B cell (primary cell): ENCODE data around the gene ING3. TPM values are rescaled to one million over a fixed set of nuclear protein-coding genes. Genes with fewer than 3 reads are reported as not detected.

Experiments
- ATAC-seq: fragments of 200-7000 bp; cut with Tn5 transposase; one replicate; pipeline ENCODE4 v1.10.0; 2021; ENCODE audit warnings: low read depth, mild to moderate bottlenecking, moderate number of reproducible peaks, moderate library complexity
- CTCF ChIA-PET: fragments of 350-600 bp; sonication (Branson Sonifier 250); formaldehyde crosslinking; loops from one replicate; lab custom pipeline; 2021; ENCODE audit warnings: antibody characterized with exemption, inconsistent platforms; lab: Charles Lee
- POLR2A ChIA-PET: fragments of 350-600 bp; sonication (Branson Sonifier 250); formaldehyde crosslinking; loops from one replicate; lab custom pipeline; 2021; ENCODE audit warnings: antibody characterized with exemption; lab: Charles Lee
- DNase-seq: peaks from one replicate; pipeline ENCODE4 v3.0.0; 2013
- H2AFZ ChIP-seq: 2 replicates; pipeline ENCODE4 v1.6.1; 2012; ENCODE audit warnings: mild to moderate bottlenecking, low read depth, low read length; ENCODE audit not compliant: insufficient read depth, poor library complexity, severe bottlenecking
- H3K27ac ChIP-seq, 2 donors: 1 replicate in 1 of 2; 2 replicates in 1 of 2; pipeline ENCODE4 v1.5.1; 2012 to 2013; ENCODE audit warnings: low read length in 2 of 2, mild to moderate bottlenecking in 2 of 2, moderate library complexity in 1 of 2
- H3K27me3 ChIP-seq, 4 experiments: fragments of 200-600 bp in 1 of 4; sonication (generic) in 1 of 4; replicated peaks in 1 of 4; 1 replicate in 2 of 4; 2 replicates in 2 of 4; pipeline versions ENCODE4 v1.6.1 to v1.7.0; 2013 to 2016; ENCODE audit warnings: low read length in 3 of 4, mild to moderate bottlenecking in 2 of 4, mixed read lengths in 1 of 4, moderate library complexity in 1 of 4; ENCODE audit not compliant: insufficient read depth in 4 of 4, control insufficient read depth in 3 of 4; ENCODE audit errors: control extremely low read depth in 1 of 4
- H3K36me3 ChIP-seq, 2 experiments: replicated peaks in 1 of 2; 1 replicate in 1 of 2; 2 replicates in 1 of 2; pipeline versions ENCODE4 v1.6.1 to v1.7.1; 2013; ENCODE audit warnings: low read length in 1 of 2; ENCODE audit not compliant: insufficient read depth in 2 of 2, control insufficient read depth in 1 of 2; ENCODE audit errors: control extremely low read depth in 1 of 2, extremely low read depth in 1 of 2
- H3K4me1 ChIP-seq, 2 donors: fragments of 200-600 bp in 1 of 2; sonication (generic) in 1 of 2; 1 replicate in 1 of 2; 2 replicates in 1 of 2; pipeline versions ENCODE4 v1.5.1 to v1.6.1; 2013 to 2017; ENCODE audit warnings: low read length in 2 of 2; ENCODE audit not compliant: control insufficient read depth in 2 of 2, insufficient read depth in 2 of 2
- H3K4me2 ChIP-seq: replicated peaks from 2 replicates; pipeline ENCODE3; 2012; ENCODE audit warnings: mild to moderate bottlenecking, low read depth, low read length; ENCODE audit not compliant: poor library complexity, severe bottlenecking
- H3K4me3 ChIP-seq, 5 experiments: fragments of 200-600 bp in 1 of 5; sonication (generic) in 1 of 5; 1 replicate in 3 of 5; 2 replicates in 2 of 5; pipeline versions ENCODE4 v1.5.1 to v1.7.0; 2011 to 2016; ENCODE audit warnings: low read length in 4 of 5, mild to moderate bottlenecking in 4 of 5, low read depth in 2 of 5, control low read depth in 1 of 5, moderate library complexity in 1 of 5; ENCODE audit not compliant: insufficient read depth in 1 of 5; ENCODE audit errors: control extremely low read depth in 1 of 5, extremely low read depth in 1 of 5
- H3K79me2 ChIP-seq: fragments of 200-600 bp; sonication (generic); one replicate; pipeline ENCODE4 v1.6.0; 2016; ENCODE audit warnings: low read length; ENCODE audit not compliant: control insufficient read depth, insufficient read depth
- H3K9ac ChIP-seq: fragments of 200-600 bp; sonication (generic); 2 replicates; pipeline ENCODE4 v1.6.1; 2017; ENCODE audit warnings: mild to moderate bottlenecking, low read length, moderate library complexity
- H3K9me3 ChIP-seq, 3 donors: one replicate each; pipeline versions ENCODE4 v1.6.1 to v1.7.1; 2013; ENCODE audit warnings: low read length in 2 of 3; ENCODE audit not compliant: control insufficient read depth in 2 of 3, insufficient read depth in 1 of 3; ENCODE audit errors: control extremely low read depth in 1 of 3
- H4K20me1 ChIP-seq: 2 replicates; pipeline ENCODE4 v1.6.0; 2012; ENCODE audit warnings: mild to moderate bottlenecking, low read length; ENCODE audit not compliant: insufficient read depth, control insufficient read depth, poor library complexity, severe bottlenecking
- H3K27ac Mint-ChIP-seq: one replicate; pipeline ENCODE4 v1.8.0; 2021; ENCODE audit warnings: mixed read lengths
- H3K27me3 Mint-ChIP-seq: one replicate; pipeline ENCODE4 v1.8.0; 2021; ENCODE audit warnings: mixed read lengths
- H3K4me1 Mint-ChIP-seq: one replicate; pipeline ENCODE4 v1.8.0; 2021; ENCODE audit warnings: mixed read lengths
- H3K4me3 Mint-ChIP-seq: one replicate; pipeline ENCODE4 v1.8.0; 2021; ENCODE audit warnings: mixed read lengths
- H3K9me3 Mint-ChIP-seq: one replicate; pipeline ENCODE4 v1.8.0; 2022; ENCODE audit warnings: mixed read lengths; ENCODE audit not compliant: insufficient read depth
- EZH2 ChIP-seq: IDR thresholded peaks from 2 replicates; pipeline ENCODE4 v1.6.1; 2012; ENCODE audit warnings: borderline replicate concordance, low read depth, mild to moderate bottlenecking, moderate library complexity, low read length; ENCODE audit not compliant: insufficient read depth, poor library complexity, severe bottlenecking
- WGBS: methylation state at CpG from one replicate; pipeline ENCODE4 v1.1.5; 2013; ENCODE audit warnings: missing lambda C conversion rate; ENCODE audit not compliant: insufficient coverage; 5-methylcytosine and 5-hydroxymethylcytosine counted together
- intact Hi-C: fragments of 100-400 bp; cut with micrococcal nuclease; formaldehyde crosslinking; loops from one replicate; pipeline ENCODE4 v1.10.0; 2022
- polyA plus RNA-seq: library from polyadenylated mRNA; depleted of rRNA; stranded (reverse); fragments of >200 nt; gene quantifications from 2 replicates; pipeline ENCODE4 v1.2.3, GENCODE V29; 2012
- total RNA-seq, 2 donors: library from RNA; stranded (reverse); fragments of 120-200 nt in 1 of 2; gene quantifications; 1 replicate in 1 of 2; 2 replicates in 1 of 2; pipeline versions ENCODE4 v1.2.3 to v1.2.4, GENCODE V29; 2013 to 2022
- TF ChIP-seq, protein P1 (sequence below): fragments of 200-600 bp; IDR thresholded peaks from one replicate; pipeline ENCODE4 v1.8.0; 2022; ENCODE audit warnings: antibody characterized with exemption, mild to moderate bottlenecking

The ING3 gene
- total and polyA plus RNA-seq, 2 donors (not counting 1 experiment from before 2014, with no cell fraction given) = 29.5 to 38.0 TPM

GRCh38 chr7:120989257-120990220 lies 39.0 kb downstream of the ING3 start:
- H3K27ac ChIP-seq = no peak overlapping the region
- H2AFZ ChIP-seq = no peak overlapping the region
- no peaks in the 10 kb centered on the region for H3K9me3 Mint-ChIP-seq
- H3K27me3 ChIP-seq = peaks cover 0 to 20% (median 18%) of the 10 kb centered on the region in 4 experiments
- H3K9ac ChIP-seq = no peak overlapping the region
- H3K4me3 Mint-ChIP-seq = peak overlapping the region; percentile 95
- peaks cover 23% of the 10 kb centered on the region for H3K4me1 Mint-ChIP-seq
- POLR2A ChIA-PET = interaction anchor here (0.5 kb wide), 1 partner anchor 256 kb away, joined by 3 read pairs; no protein-coding TSS in a partner anchor
- no peaks in the 10 kb centered on the region for H3K79me2 ChIP-seq
- no peaks in the 10 kb centered on the region for H4K20me1 ChIP-seq
- no peaks in the 10 kb centered on the region for H3K36me3 ChIP-seq
- DNase-seq = peak; percentile 16
- H3K27ac Mint-ChIP-seq = no peak overlapping the region
- WGBS = 17% methylated on average over 10 of the region's 15 CpGs
- intact Hi-C loops = loop anchor here (2.0 to 5.0 kb wide), 4 partner anchors 347 to 1005 kb away; partner anchors contain the start of gene FAM3C
- TF ChIP-seq, protein P1, sequence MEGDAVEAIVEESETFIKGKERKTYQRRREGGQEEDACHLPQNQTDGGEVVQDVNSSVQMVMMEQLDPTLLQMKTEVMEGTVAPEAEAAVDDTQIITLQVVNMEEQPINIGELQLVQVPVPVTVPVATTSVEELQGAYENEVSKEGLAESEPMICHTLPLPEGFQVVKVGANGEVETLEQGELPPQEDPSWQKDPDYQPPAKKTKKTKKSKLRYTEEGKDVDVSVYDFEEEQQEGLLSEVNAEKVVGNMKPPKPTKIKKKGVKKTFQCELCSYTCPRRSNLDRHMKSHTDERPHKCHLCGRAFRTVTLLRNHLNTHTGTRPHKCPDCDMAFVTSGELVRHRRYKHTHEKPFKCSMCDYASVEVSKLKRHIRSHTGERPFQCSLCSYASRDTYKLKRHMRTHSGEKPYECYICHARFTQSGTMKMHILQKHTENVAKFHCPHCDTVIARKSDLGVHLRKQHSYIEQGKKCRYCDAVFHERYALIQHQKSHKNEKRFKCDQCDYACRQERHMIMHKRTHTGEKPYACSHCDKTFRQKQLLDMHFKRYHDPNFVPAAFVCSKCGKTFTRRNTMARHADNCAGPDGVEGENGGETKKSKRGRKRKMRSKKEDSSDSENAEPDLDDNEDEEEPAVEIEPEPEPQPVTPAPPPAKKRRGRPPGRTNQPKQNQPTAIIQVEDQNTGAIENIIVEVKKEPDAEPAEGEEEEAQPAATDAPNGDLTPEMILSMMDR = no peak
- no peak for TF ChIP-seq EZH2
- CTCF ChIA-PET = interaction anchor here (0.8 to 7.3 kb wide), 7 partner anchors 9 to 1004 kb away, joined by 3 to 85 read pairs (median 16); no protein-coding TSS in a partner anchor
- no peak for ATAC-seq
- peaks cover 52% of the 10 kb centered on the region for H3K27me3 Mint-ChIP-seq
- H3K4me1 ChIP-seq = peaks cover 24% of the 10 kb centered on the region in 2 donors
- peak overlapping the region; percentile 86 for H3K4me2 ChIP-seq
- H3K4me3 ChIP-seq = peak overlapping the region in 1 of 5 experiments; percentile 49
- H3K9me3 ChIP-seq = no peaks in the 10 kb centered on the region
